ENCODE data around the gene LTBR.
A peak's percentile ranks its signal among the peaks of the same experiment; 100 is the strongest.
"Not testable (repeated sequence)": the region's sequence is repeated elsewhere in the genome, so short reads cannot be mapped to it uniquely, and the experiment has no call there.

The LTBR gene

DNA sequence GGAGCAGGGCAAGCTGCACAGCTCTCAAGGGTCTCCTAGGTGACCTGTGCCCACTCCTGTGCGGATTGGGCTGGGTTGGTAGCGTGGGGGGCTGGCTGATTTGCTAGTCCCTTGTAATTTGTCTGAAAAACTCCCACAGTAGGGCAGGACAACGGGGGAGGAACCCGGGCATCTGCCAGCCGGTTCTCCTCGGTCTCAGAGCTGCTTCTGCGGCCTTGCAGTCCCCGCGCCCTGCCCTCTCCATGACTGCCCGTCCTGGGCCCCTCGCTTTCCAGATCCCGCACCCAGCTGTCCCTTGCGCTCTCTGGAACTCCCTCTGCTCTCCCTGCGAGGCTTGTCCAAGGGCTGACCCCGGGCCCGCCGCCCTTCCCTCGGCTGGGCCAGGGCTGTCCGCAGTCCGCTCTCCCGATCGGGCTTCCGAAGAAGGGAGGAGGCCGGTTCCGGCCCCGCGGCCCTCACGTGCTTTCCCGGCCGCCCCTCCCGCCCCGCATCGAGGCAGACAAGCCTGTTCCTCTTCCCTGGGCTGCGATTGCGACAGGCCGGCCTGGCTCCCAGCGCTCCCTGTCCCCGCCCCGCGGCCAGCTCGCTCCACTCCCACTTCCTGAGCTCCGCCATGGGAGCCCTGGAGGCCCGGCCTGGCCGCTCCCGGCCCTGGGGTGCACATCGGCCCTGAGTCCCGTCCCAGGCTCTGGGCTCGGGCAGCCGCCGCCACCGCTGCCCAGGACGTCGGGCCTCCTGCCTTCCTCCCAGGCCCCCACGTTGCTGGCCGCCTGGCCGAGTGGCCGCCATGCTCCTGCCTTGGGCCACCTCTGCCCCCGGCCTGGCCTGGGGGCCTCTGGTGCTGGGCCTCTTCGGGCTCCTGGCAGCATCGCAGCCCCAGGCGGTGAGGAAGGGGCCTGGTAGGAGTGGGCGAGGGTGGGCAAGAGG is at the start of gene LTBR:
TSS of gene LTBR (plus strand) at position 591 of the 927 bp plus-strand sequence. CDS start at position 788, 197 bp downstream.
- peak; percentile 94 for DNase-seq

- no peak for DNase-seq
Observed at GRCh38 chr12:6334359-6334758, 49.6 kb upstream of the LTBR start.

GRCh38 chr12:6334940-6335450 is 49.0 kb upstream of the LTBR start:
- no peak for DNase-seq

DNA sequence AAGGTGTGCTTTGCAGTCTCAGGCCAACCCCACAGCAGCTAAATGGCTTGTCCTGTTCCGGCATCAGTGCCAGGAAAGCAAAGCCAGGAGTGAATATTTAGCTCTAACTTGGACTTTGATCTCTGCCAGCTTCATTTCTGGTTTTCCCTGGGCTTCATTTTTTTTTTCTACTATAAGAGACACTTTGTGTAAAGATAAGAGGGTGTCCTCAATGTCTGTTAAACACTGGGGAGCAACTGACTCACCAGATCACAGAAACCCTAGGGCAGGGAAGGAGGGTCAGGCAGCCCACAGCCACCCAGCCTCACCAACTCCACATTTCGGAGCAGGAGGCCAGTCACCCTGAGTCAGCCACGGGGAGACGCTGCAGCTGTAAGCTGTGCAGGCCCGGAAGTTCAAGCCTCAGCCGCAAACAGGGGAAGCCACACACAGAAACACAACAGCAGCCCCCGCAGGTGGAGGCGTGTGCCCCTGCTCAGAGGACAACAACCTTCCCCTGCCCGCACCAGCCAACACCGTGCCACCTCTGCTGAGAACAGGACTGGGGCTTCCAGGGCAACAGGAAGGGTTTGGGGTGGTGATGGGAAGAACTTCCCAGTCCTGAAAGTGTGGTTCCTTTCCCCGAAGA is 48.4 kb upstream of the LTBR start:
- DNase-seq = no peak

- DNase-seq = no peak
Observed at GRCh38 chr12:6336079-6336888, 47.7 kb upstream of the LTBR start.

DNA sequence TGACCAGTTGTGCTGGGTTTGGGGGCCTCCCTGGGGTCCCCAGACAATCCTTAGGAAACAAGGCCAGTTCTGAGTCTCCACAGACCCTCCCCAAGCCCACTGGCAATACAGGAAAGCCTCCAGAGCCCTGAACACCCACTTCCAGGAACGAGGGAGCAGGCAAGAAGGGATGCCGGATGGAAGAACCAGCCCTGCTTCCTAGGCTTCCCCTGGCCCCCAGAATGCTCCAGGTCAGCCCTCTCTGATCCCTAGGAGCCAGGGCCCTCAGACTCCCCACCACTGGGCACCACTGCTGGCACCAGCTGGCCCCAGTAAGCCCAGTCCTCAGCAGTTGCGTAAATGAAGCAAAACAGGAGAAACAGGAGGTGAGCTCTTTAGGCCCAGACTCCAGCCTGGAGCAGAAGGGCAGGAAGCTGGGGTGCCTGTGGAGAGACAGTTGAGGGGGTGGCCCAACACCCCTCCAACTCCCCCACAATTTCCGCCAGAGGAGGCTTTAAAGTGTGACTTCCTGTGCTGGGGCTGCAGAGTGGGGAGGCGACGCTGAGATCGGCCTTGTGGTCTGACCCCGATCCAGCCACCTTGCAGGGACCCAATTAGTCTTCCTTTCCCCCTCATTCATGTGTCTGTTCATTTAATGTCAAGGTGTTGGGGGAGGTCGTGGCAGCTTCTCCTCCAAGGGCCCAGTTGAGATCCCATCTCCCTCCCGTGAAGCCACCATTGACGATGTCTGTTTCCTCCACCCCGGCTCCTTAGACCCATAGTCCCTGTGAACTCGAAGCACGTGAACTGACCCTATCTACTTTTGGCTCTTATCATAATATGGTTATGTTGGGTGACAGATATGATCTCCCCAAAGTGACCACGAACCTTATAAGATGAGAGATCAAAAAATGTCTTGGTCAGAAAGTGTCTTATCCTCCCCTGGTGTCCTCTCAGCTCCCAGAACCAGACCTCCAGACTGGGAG is 46.8 kb upstream of the LTBR start:
- DNase-seq = no peak

- no peak for DNase-seq
Observed at GRCh38 chr12:6337958-6338433, 46.0 kb upstream of the LTBR start.

- not testable (repeated sequence) for DNase-seq
Observed at GRCh38 chr12:6338536-6338935, 45.4 kb upstream of the LTBR start.

- DNase-seq = no peak
Observed at GRCh38 chr12:6338955-6339354, 45.0 kb upstream of the LTBR start.

- no peak for DNase-seq
Observed at GRCh38 chr12:6340032-6340638, 43.8 kb upstream of the LTBR start.

- no peak for DNase-seq
Observed at GRCh38 chr12:6340745-6341416, 43.1 kb upstream of the LTBR start.

- no peak for DNase-seq
Observed at GRCh38 chr12:6341417-6342139, 42.4 kb upstream of the LTBR start, which contains the start of gene TNFRSF1A. TNFRSF1A (minus strand) TSS chr12:6342076; CDS start chr12:6341814, 262 bp downstream.

DNA sequence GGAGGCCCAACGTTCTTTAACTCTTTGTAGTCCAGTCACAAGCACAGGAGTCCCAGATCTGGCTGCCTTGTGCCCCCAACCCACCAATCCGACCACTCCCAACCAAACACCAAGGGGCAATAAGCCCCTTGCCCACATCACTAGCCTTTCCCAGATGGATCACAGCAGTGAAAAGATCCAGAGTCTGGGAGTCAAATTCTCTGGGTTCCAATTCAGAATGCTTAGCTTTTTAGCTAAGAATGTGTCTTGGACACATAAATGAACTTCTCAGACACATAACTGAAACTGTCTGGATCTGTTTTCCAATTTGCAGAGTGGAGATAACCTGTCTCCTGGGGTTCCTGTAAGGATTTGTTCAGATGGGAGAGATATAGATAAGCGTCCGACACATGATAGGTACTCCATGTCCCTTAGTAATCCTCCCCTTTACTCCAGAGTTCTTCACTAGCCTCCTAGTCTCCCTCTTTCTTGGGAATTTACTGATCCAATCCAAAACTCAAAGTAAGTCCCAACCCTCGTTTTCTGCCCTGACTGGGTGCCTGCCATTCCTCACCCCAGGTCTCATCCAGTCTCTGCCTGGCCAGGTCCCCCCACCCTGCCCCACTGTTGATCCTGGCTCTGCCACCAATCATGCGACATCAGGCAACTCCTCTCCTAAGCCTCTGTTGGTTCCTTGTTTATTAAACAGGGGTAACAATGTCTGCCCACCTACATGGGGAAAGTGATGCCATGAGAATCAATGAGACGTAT is 41.6 kb upstream of the LTBR start:
- DNase-seq = no peak

DNA sequence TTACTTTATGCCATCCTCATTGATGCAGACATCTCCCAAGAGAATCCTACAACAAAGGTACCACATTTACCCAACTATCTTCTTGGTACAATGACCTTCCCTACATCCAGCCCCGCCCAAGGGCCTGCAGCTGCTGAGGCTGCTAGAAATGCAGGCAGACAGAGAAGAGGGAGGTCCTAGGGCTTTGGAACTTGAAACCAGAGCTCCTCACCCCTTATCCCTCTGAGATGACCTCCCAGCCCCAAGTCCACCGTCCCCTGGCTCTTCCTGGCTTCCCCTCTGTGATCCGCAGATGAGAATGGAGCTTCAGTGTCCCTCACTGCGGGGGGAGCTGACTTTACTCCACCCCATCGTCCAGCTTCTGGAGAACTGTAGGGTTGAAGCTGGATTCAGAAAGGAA is 40.4 kb upstream of the LTBR start:
- DNase-seq = no peak

GRCh38 chr12:6344101-6344660 is 39.8 kb upstream of the LTBR start:
- DNase-seq = not testable (repeated sequence)

DNA sequence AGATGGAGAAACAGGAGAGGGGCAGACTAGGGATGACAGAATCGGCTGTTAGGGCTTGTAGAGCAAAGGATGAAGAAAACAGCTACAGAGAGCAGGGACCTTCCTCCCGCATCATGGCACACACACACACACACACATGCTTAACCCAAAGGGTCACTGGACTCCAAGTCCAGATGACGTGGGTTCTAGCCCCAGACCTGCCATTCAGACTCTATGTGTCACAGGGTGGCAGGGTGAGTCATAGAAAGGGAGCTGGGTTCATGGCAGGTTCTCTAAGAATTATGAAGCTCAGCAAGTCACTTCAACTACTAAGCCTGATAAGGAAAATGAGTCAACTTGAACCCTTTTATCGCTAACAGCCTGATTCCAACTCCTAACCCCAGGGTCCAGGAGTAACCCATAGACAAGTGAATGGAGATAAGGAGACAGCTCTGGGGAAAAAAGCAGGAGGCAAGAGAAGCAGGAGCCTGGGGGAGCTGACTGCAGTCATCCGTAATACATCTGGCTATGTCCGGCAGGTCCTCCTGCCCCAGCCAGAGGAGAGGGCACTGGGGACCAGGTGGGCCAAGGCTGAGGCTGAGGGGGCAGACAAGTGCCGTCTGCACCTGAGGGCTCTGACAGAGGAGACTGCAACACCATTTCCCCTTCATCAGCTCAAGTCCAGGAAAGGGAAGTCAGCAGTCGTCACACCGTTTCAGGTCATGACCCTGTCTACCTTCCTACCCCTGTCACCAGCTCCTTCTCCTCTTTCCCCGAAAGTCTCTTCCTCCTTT is 38.5 kb upstream of the LTBR start:
- DNase-seq = no peak

DNA sequence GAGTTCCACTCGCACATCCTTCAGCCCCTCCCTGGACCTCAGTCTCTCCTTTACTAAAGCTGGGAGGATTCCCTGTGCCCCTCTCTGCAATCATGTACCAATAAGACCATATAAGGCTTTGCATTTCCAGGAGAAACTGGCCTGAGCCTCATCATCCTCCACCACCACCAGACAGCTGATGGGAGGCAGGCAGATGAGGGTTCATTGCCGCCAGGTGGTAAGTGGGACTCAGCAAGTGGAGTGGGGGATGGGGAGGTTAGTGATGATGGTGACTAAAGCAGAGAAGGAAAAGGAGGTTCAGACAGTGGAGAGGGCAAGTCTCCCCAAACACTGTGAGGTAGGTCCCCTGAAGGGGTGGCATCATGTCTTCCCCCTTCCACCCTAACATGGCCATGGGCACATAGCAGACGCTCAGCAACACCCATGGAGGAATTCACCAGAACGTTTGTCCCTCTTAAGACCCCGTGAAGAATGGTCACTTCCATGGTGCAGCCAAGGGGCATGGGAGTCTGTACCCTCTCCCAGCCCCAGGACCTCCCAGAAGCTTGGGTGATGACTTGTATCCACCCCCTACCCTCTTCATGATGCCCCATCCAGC is 37.6 kb upstream of the LTBR start:
- no peak for DNase-seq

DNA sequence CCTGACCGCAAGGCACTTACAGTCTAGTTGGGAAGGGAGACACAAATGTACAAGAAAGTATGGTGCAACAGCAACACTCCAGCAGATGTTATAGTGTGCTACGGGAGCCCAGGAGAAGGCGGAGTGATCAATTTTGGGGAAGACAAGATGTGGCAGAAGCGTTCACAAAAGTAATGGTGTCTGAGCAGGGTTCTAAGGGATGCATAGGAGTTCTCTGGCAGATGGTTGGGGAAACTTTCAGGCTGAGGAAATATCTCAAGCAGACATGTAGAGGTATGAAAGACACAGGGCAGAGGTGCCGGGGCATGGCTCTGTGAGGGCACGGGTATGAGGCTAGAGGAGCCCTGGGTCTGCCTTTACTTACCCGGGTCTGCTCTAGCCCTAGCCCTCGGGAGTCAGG is 37.0 kb upstream of the LTBR start:
- DNase-seq = no peak
